GM19452 (cell line): ENCODE results near the gene MDFI.

Source experiments
- ATAC-seq: cut with Tn5 transposase; IDR thresholded peaks from one replicate; pipeline ENCODE4 v1.9.1; 2021; ENCODE audit not compliant: unreplicated experiment

MDFI gene

DNA sequence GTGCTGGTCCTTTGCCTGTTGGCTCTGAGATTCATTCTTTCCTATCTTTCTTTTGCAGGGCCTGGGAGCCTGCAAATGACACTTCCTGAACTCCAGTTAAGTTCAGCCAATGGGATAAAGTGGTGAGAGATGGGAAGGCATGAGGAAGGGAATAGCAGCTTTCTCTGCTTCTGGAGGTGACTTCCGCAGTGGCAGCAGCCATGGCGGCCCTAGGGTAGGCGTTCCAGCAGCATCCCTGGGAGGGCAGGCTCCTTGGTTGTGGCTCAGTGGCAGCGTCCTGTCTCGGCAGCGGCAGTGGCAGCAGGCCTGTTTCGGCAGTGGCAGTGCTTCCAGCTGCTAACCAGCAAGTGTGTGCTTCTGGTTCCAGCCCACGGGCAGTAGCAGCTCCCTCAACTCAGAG lies 7.3 kb upstream of the MDFI start:
- ATAC-seq: no peak

DNA sequence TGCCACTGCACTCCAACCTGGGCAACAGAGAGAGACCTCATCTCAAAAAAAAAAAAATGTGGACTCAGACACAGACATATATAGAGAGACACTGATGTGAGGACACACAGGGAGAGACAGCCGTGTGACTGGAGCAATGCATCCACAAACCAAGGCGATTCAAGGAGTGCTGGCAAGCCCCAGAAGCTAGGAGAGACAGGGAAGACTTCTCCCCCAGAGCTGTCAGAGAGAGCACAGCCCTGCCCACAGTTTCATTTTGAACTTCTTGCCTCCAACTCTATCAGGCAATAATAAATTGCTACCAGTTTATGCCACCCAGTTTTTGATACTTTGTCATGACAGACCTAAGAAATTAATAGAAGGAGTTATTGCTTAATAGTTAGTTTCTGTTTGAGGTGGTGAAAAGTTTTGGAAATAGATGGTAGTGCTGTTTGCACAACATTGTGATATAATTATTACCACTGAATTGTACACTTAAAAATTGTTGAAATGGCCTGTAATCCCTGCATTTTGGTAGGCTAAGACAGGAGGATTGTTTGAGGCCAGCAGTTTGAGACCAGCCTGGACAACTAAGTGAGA lies 5.1 kb upstream of the MDFI start:
- ATAC-seq: no peak

DNA sequence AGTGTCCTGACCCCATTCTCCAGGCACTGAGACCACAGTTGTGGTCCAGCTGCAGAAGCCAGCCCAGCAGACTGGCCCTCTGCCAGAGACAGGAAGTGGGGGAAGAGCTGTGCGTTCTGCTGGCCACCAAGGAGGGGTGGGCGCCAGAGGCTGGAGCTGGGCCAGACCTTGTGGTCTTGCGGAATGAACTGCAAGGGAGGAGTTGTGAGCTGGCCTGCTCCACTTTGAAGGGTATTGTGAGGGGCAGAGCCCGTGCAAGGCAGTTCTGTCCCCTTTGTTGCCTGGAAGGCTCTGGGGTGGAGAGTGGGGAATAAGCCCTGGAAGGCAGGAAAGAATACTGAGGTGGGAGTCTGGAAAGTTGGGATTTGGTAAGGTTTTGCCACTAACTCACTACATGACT lies 3.6 kb upstream of the MDFI start:
- ATAC-seq: no peak

DNA sequence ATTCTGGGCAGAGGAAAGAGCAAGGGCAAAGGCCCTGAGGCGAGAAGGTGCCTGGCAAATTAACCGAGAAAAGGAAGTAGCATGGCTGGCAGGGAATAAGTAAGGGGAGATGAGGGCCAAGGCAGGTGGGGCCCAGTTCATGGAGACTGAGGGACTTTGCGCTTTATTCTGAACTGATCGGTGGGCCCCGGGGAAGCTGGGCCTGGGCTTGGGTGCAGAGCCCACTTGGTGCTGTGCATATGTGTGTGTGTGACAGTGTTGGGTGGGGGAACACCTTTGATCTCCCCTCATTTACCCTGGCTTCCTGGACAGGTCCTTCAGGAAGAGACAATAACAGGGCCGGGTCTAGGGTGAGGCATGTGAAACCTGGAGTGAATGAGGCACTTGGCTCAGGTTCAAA lies 2.9 kb upstream of the MDFI start:
- ATAC-seq: no peak

DNA sequence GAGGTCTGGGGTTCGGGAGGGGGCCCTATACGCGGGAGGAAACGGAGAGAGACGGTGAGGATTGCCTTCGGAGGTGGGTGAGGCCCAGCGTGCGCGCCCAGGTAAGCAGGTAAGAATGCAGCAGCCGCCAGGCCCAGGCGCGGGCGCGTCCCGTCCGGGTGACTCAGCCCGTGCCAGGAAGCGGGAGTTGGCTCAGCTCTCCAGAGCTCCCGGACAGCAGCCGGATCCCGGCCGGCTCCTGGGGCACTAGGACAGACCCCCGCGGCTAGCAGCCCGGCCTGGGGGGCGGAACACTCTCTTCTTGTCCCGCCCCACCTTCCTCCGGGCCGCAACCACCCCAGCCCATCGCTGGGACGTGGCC lies 1.5 kb upstream of the MDFI start:
- ATAC-seq: no peak

DNA sequence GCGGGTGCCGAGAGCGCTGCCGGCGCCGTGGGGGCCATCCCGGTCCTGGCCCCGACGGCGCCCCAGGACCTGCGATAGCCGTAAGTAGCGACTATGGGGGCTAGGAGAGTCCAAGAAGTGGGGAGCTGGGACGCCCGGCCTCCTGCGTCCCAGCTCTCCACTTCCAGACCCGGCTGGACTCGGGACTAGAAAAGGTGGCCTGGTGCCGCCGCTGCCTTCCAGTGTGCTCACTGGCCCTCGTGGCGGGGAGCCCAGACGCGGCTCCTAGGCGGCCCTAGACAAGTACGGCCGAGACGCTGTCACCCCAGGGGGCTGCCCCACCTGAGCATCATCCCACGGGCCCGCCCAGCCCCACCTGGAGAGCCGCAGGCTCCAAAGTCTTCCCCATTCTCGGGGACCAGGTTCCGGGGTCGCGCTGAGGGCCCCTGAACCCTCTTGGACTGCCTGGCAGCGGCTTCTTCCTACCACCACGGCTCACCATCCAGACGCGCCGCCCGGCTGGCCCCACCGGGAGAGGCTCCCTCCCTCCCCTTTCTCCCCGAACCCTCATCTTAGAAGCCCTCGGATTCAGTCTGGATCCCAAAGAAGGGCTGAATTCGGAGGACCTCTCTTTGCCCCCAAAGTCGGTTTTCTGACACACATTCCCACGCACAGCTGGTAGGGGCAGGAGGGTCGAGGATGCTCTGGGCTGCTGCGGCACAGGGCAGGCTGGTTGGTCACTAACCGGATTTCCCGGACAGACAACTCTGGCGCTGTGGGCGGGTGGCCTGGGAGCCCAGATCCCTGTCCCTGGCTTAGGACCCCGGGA lies 870 bp upstream of the MDFI start:
- no peak for ATAC-seq

DNA sequence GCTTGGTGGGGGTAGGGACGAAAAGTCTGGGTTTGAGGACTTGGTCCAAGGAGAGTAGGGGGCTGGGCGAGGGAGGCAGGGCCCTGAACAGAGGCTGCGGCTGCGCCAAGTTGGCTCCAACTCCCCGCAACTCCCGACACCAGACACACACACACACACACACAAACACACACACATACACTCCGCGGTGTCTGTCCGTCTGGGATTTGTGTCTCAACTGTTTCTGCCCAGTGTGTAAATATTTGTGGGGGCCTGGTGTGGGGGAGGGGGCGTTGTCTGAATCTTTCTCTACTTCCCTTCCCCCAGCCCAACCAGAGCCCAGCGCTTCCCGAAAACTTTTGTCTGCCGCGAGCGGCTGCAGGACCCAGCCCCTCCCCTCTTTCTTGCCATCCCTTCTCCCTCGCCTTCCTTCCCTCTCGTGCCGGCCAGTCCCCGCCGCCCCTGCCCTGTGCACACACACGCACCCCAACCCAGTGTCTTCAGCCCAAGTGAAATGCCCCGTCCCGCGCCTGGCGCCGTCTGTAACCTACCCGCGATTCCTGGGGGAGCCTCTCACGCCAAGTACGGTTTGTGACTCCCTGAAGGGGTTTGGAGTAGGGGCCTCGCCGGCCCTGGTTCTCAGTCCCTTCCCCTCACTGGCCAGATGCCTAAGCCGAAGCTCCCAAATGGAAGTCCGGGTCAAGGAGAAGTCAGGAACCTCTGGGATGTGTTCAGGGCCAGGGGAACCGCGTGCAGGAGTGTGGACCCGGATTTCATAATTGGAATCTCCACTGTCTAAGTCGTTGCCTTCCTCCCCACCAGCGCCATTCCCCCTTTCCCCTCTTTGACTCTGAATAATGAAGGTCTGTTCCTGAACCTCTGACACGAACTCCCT lies 904 bp downstream of the MDFI start:
- ATAC-seq: no peak

DNA sequence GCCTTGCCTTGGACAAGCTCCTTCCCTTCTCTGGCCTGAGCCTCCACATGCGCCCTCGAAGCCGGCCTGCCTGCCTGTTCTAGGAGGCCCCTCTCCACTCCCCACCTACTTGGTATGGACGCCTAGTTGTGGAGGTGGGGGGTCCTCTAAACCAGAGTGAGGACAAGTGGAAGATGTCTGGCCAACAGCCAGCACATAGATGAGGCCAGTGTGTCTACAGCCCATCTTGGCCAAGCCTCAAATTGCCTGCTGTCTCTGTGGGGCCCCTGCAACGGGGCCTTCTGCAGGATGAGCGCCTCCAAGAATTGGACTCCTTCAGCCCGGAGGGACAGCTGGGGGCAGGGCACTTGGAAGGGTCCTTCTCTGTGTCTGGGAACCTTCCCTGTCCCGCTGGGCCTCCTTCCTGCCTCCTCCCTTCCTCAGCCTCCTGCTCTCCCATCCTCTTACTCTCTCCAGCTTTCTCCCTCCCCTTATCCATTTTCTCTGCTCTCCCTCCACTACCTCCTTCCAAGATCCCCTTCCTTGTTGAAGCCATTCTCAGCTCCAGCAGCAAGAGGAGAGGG lies 1.6 kb downstream of the MDFI start:
- no peak for ATAC-seq

DNA sequence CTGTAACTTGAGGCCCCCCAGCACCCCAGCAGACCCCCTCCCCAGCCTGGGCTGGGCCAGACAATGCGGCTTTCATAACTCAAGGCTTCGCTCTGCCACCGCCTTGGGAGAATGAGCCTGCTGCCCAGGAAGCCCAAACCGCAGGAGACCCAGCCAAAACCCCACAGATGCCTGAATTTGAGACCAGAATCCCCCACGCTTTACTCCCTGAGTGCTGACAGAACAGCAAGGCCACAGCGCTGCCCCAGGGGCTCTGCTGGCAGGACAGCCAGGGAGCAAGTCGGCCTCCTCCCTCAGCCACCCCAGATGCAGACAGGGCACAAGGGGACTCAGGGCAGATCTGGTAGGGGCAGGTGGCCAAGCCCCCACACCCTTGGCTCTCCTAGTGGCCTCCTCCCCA lies 2.2 kb downstream of the MDFI start:
- no peak for ATAC-seq

DNA sequence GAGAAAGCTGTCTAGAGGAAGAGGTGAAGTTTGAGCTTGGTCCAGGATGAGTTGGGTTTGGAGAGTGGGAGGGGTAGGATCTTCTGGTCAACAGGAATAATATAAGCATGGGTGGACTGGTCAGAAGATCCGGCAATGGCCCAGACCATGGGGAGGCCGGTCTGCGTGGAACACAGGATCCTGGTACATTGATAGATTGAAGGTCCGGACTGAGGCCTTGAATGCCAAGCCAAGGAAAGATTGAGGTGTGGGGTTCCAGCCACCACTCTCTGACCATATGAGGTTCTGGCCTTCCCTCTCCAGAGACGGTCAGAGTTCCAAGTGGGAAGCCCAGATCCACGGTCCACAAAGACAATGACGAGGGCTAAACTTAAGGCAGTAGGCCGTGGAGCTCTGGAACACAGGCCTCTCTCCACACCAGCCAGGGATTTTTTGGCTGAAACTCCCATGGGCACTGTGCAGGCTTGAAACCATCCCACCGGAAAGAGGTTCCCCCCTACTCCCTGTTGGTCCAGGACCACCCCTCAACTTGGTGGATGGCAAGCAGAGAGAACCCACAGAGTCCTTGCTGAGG lies 3.2 kb downstream of the MDFI start:
- ATAC-seq: no peak

DNA sequence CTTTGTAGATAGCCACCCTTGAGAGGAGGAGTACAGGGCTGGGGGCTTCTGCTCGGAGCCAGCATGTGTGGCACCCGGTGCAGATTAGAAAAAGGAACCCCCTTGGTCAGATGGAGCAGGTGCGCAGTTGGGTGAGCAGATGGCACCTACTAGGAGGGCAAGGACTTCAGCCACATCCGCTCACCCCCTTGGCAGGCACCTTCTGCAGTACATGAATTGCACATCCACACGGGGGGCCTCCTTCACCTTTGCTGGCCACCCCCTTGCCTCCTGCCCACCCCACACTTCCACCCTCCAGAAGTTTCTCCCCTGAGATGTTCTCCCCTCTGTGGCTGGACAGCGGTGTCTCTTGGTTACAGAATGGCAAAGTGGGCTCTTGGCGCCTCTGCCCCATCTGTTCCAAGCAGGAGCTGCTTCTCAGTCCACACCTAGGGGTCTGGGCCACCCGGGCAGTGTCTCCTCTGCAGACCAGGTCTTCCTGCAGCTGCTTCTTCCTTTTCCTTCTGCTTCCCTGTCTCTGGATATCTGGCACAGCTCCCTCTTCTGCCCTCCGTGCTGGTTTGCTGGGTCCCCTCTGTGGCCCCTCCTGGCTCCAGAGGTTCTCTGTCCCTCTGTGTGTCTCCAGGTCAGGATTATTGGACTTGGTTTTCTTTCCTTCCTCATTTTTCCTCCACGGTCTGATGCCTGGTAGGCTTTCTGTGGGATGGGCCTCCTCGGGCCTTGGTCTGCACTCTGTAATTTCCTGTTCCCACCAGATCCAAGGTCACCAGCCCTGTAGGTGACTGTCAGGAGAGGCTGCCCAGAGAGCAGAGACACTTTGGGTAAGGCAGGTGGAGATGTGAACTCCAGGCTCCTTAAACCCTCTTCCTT lies 4.1 kb downstream of the MDFI start:
- no peak for ATAC-seq

DNA sequence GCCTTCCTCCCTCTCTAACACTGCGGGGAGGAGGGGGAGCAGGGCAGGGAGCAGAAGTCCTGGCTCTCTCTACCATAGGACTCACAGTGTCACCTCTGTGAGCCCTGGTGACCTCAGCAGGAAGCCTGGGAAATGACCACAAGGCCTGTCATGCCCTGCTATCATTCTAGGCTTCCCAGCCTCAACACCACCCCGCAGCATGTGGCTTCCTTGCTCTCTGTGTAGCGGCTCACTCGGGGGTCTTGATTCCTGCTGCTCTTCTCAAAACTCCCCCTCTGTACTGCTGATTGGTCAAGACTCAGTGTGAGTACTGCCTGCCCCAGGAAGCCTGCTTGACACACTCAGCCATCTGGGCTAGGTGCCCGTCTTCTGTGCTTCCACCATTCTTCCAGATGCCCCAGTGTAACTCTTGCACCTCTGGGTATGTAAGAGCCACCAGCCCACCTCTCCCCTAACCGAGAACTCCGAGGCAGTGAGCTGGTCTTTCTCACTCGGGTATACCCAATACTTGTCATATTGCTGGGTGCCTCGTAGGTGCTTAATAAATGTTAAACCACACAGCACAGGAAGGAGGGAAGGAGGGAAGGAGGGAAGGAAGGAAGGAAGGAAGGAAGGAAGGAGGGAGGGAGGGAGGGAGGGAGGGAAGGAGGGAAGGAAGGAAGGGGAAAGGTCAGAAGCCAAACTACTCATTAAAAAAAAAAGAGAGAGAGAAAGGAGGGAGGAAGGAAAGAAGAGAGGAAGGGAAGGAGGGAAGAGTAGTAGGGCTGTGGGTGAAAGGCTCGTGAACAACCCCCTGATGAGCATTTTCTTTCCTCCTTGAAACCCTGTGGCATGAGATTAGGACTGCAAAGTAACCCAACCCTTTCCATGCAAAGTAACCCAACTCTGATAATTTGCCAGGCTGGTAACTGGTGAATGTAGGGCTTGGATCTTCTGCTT lies 5.0 kb downstream of the MDFI start:
- no peak for ATAC-seq

DNA sequence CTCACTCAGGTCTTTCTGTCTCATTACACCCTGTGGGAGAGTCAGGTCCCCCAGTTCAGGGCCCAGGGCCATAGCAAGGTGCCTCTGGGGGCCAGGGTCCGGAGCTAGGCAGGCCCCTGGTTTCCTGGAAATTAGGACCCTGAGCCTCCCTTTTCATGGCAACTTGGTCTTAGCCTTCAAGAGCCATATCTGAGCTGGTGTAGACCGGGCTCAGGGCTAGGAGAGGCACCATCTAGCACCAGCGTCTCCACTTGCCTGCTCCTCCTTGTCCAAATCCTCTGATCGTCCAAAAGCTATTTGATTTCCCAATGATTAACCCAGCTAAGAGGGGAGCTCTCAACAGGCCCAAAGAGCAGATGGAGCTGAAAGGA lies 5.6 kb downstream of the MDFI start:
- no peak for ATAC-seq

DNA sequence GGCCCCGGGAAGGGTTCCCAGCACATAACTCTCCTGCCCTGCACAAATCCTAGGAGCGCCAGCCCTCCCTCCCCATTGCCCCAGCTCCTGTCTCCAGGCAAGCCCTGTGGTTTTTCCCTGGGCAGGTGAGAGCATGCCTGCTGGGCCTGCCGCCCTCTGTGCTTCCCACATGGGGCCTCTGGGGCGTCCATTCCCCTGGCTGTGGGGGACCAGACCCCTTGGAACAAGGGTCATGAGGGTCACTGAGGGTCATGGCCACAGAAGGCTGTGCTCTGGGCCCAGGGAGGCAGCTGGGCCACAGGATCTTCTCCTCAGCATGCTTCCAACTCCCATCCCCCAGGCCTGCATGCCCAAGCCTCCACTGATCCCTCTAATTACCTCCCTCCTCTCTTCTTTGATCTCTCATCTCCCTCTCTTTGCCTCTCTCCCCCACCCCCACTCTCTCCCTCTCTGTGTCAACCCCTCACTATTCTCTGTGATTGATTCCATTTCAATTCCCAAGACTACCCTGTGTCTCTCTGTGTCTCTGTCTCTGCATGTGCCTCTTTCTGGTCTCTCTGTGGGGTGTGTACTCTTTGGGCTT lies 6.1 kb downstream of the MDFI start:
- no peak for ATAC-seq

DNA sequence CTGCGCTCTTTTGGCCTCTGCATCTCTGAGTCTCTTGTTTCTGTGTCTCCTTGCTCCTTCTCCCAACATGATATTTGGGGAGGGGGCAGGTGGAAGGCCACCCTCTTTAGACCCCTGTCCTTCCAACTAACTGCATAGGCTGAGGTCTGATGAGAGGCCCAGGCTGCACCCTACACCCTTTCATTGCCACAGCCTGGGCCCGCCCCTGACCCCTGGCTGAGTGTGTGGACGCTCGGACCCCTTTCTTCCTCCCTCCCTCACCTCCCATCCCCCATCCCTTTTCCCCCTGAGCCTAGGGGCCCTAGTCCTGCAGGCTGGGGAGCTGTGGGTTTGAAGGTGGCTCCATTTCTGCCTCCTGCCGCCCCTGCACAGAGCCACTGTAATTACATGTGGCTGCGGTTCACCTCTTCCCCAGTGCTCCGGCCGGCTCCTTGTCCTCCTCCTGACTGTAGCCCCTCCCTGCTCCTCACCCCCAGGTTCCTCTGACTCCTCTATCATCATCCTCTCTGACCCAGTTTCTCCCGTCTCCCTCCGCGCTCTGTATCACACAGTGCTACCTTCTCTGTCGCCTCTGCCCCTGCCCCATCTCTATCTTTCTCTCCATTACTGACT lies 6.8 kb downstream of the MDFI start:
- ATAC-seq: no peak

DNA sequence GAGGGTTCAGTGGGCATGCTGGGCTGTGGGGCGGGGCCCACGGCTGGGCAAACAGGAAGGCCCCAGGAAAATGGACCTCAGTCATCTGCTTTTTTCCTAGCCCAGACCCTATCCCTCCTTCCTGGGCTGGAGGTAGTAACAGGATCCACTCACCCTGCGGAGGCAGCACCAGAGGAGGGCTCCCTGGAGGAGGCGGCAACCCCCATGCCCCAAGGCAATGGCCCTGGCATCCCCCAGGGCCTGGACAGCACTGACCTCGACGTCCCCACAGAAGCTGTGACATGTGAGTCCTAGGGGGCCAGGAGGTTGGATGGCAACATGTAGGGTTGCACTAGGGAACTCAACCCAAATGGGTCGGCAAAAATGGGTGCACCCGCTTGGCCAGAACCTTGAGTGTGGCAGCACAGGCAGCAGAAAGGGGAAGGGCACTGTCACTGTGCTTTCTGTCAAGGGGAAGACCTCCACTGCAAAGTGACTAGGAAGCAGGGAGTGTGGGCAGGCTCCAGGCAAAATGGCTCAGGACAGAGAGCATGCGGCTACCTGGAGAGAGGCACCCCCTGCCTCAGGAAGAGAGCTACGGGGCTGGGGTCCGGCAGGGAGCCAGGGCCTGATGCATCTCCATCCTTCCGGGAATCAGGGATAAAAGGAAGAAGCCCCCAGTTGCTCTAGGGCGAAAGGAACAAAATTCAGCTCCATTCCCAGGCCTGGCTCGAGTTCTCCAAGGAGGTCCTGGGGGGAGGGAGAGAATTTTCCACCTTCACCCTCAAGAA lies 7.9 kb downstream of the MDFI start:
- no peak for ATAC-seq

DNA sequence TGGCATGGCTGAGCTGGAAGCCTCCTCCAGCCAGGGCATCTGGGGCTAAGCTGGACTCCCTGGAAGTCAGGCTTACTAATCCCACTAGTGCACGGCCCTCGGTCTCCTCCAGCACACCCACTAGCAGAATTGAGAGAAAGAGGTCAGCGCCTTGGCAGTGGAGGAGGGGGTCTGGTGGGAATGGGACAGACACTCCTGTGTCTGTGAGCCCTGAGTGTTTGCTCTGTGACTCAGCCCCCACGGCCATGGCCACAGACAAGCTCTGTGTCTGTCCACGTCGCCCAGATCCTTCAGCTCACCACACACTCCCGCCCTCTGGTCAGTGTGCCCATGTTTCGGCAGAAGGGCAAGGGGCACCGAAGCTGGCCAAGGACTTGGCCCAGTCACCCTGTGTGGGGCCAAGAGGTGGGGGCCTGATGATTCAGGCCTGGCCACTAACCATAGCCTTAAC lies 8.8 kb downstream of the MDFI start:
- no peak for ATAC-seq

DNA sequence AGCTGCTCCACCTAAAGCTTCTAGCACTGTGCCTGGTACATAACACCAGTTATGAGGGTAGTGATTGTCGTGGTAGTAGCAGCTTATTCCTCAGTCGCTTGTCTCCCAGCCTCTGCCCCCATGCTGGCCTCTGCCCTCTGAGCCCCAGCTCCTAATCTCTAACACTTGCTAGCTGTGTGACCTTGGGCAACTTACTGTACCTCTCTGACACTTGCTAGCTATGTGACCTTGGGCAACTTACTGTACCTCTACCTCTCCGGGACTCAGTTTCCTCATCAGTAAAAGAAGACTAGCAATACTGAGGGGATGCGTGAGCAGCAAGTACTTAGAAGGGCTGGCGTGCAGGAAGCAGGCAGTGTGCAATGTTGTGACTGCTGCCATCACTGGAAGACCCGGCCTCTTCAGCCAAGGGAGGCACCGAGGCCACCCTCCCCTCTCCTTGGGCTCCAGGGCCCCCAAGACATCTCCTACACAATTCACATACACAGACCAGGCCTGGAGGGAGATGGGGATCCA lies 9.9 kb downstream of the MDFI start:
- ATAC-seq: no peak
